Measurements from ENCODE around the gene NTRK2. TPM values are rescaled to one million over a fixed set of nuclear protein-coding genes. Genes with fewer than 3 reads are reported as not detected.

Gene NTRK2
- total and polyA plus RNA-seq, 10 of the 15 experiments (the other 5 are each of a cell fraction or from before 2014, with no cell fraction given), result 0.42 to 4.6 (median 0.65) TPM

- no peak for TF ChIP-seq ZNF384 (IDR thresholded peaks at IDR 0.05; ENCODE audit: borderline replicate concordance, low read depth, low read length)
These were observed 187.7 kb downstream of the NTRK2 start (continued) for GRCh38 chr9:84857211-84857610.

GRCh38 chr9:84858364-84858763, 188.8 kb downstream of the NTRK2 start:
- CTCF ChIA-PET, result no interaction called here
- TF ChIP-seq TAF1 (IDR thresholded peaks at IDR 0.05; ENCODE audit: borderline replicate concordance, low read depth, low read length), result no peak

GRCh38 chr9:84860249-84861115, 191.0 kb downstream of the NTRK2 start:
- 38% methylated on average over 12 of the region's 12 CpGs for WGBS (ENCODE audit: insufficient coverage, insufficient replicate concordance, low lambda C conversion rate, missing lambda C conversion rate)
- no peaks in the 10 kb centered on the region for H3K36me3 ChIP-seq (ENCODE audit: control insufficient read depth in 2 of 2, insufficient read depth in 2 of 2, low read length in 1 of 2)
- no TSS peak for BruUV-seq (replicated peaks)
- no peak for DNase-seq (ENCODE audit: low read depth, low spot score)
- H4K20me1 ChIP-seq (ENCODE audit: control insufficient read depth, insufficient read depth), result no peaks in the 10 kb centered on the region
- no peak overlapping the region for H3K4me3 ChIP-seq
- H3K9ac ChIP-seq (ENCODE audit: control insufficient read depth, insufficient read depth, low read length), result no peak overlapping the region
- in situ Hi-C loops (cut with MboI) (no loop called here), intact Hi-C loops (cut with micrococcal nuclease; ENCODE audit: unreplicated experiment) (no loop called here)
- FAIRE-seq, result no peak
- no peak overlapping the region for H3K4me2 ChIP-seq (ENCODE audit: control insufficient read depth, insufficient read depth)
- H3K79me2 ChIP-seq (ENCODE audit: control insufficient read depth, insufficient read depth, low read length), result no peaks in the 10 kb centered on the region
- POLR2A ChIA-PET, result no interaction called here
- RAD21 ChIA-PET (ENCODE audit: unreplicated experiment), result no interaction called here
- H3K4me1 ChIP-seq (ENCODE audit: control insufficient read depth, insufficient read depth, low read length), result no peaks in the 10 kb centered on the region
- H2AFZ ChIP-seq (ENCODE audit: control insufficient read depth, low read depth, low read length), result no peak overlapping the region
- no peak for ATAC-seq
- CTCF ChIA-PET, result no interaction called here
- no peaks in the 10 kb centered on the region for H3K9me3 ChIP-seq (replicated peaks; ENCODE audit: control insufficient read depth, insufficient read depth, low read length)
- no peak overlapping the region for H3K27ac ChIP-seq (ENCODE audit: control insufficient read depth, insufficient read depth)
- SMC1A ChIA-PET (ENCODE audit: uncharacterized antibody, unreplicated experiment), result interaction anchor here (0.5 to 1.2 kb wide), 4 partner anchors 8 to 79 kb away, joined by 3 to 4 read pairs (median 3); no protein-coding TSS in a partner anchor
- H3K27me3 ChIP-seq (replicated peaks in 1 of 2; ENCODE audit: control insufficient read depth in 2 of 2, insufficient read depth in 2 of 2, low read length in 1 of 2), result no peaks in the 10 kb centered on the region
- TF ChIP-seq NFXL1 (IDR thresholded peaks at IDR 0.05; ENCODE audit: borderline replicate concordance) (no peak), CBX5 (IDR thresholded peaks at IDR 0.05; ENCODE audit: low read depth) (no peak), FOXK2 (IDR thresholded peaks at IDR 0.05) (no peak), KLF5 (IDR thresholded peaks at IDR 0.05; ENCODE audit: partially characterized antibody) (no peak), NRF1 (conservative IDR thresholded peaks at IDR 0.05; ENCODE audit: low read depth, low read length) (no peak), NFYB (IDR thresholded peaks at IDR 0.05; ENCODE audit: insufficient read depth, low read depth, low read length) (no peak), SREBF1 (IDR thresholded peaks at IDR 0.05; ENCODE audit: low read length) (no peak), NR2C1 (IDR thresholded peaks at IDR 0.05) (no peak), ATF2 (IDR thresholded peaks at IDR 0.05; ENCODE audit: low read length) (no peak), ZNF24 (IDR thresholded peaks at IDR 0.05) (no peak), STAT3 (IDR thresholded peaks at IDR 0.05; ENCODE audit: low read depth, low read length) (no peak), RUNX3 (IDR thresholded peaks at IDR 0.05; ENCODE audit: low read length) (no peak), MEF2A (IDR thresholded peaks at IDR 0.05; ENCODE audit: insufficient read depth, low read depth, low read length) (no peak), ATF7 (IDR thresholded peaks at IDR 0.05; ENCODE audit: low read depth) (no peak)

More at GRCh38 chr9:84858364-84858763, 188.8 kb downstream of the NTRK2 start:
- in situ Hi-C loops (cut with MboI), result no loop called here
- ChIA-PET SMC1A (ENCODE audit: uncharacterized antibody, unreplicated experiment) (no interaction called here), POLR2A (no interaction called here), RAD21 (ENCODE audit: unreplicated experiment) (no interaction called here)
- Histone ChIP-seq H3K36me3 (ENCODE audit: control insufficient read depth in 2 of 2, insufficient read depth in 2 of 2, low read length in 1 of 2) (no peaks in the 10 kb centered on the region), H2AFZ (ENCODE audit: control insufficient read depth, low read depth, low read length) (no peak overlapping the region), H3K79me2 (ENCODE audit: control insufficient read depth, insufficient read depth, low read length) (no peaks in the 10 kb centered on the region), H3K27ac (ENCODE audit: control insufficient read depth, insufficient read depth) (no peak overlapping the region), H3K4me1 (ENCODE audit: control insufficient read depth, insufficient read depth, low read length) (no peaks in the 10 kb centered on the region), H3K27me3 (replicated peaks in 1 of 2; ENCODE audit: control insufficient read depth in 2 of 2, insufficient read depth in 2 of 2, low read length in 1 of 2) (no peaks in the 10 kb centered on the region), H3K4me2 (ENCODE audit: control insufficient read depth, insufficient read depth) (no peak overlapping the region), H3K4me3 (no peak overlapping the region), H4K20me1 (ENCODE audit: control insufficient read depth, insufficient read depth) (no peaks in the 10 kb centered on the region), H3K9me3 (replicated peaks; ENCODE audit: control insufficient read depth, insufficient read depth, low read length) (no peaks in the 10 kb centered on the region), H3K9ac (ENCODE audit: control insufficient read depth, insufficient read depth, low read length) (no peak overlapping the region)
- WGBS (ENCODE audit: insufficient coverage, insufficient replicate concordance, low lambda C conversion rate, missing lambda C conversion rate), result 39% methylated on average over 6 of the region's 6 CpGs
- no TSS peak for BruUV-seq (replicated peaks)
- ATAC-seq (no peak), FAIRE-seq (no peak), DNase-seq (ENCODE audit: low read depth, low spot score) (no peak)
- intact Hi-C loops (cut with micrococcal nuclease; ENCODE audit: unreplicated experiment), result no loop called here
